Activated T-cell treated with anti-CD3 and anti-CD28 coated beads for 1 hour (primary cell): Measurements from ENCODE around the gene DAP.
"Not testable (repeated sequence)": the region's sequence is repeated elsewhere in the genome, so short reads cannot be mapped to it uniquely, and the experiment has no call there.

Experiments
- DNase-seq: peaks from one replicate; pipeline ENCODE4 v3.0.0-alpha.2; 2020; ENCODE audit warnings: low read depth

The DAP gene, protein sequence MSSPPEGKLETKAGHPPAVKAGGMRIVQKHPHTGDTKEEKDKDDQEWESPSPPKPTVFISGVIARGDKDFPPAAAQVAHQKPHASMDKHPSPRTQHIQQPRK

DNA sequence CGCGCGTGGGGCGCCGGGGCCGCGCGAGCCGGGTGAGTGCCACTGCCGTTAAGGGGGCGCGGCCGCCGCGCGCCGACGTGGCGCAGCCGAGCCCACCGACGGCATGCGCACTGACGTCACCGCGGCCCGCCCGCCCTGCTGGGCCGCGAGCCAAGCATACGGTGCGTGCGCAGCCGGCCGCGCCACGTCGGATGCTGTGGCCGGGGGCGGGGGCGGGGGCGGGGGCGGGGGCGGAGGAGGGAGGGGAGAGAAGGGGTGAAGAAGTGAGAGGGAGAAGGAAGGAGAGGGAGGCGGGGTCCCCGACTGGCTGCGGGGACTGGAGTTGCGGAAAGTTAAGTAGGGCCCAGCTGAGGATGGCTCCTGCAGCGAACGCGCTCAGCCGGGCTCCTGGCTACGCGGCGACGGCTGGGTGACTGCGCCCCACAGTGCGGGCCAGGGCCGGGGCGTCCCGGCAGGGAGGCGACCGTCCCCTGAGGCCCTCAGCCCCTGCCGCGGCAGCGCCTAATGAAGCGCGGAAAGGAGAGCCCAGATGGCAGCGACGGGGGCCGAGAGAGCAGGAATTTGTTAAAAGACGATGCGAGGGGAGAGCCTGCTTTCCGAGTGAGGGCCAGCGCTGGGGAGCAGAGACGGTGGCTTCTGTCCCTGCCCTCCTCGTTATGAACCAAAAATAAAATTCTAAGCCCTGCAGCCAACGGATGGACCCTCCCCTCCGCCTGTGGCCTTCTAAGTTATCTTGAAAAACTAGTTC, at the start of gene DAP:
DAP (minus strand) TSS at position 50 of the 748 bp plus-strand sequence. CDS start 166 bp downstream, outside the sequence.
- peak; percentile 85 for DNase-seq

DNA sequence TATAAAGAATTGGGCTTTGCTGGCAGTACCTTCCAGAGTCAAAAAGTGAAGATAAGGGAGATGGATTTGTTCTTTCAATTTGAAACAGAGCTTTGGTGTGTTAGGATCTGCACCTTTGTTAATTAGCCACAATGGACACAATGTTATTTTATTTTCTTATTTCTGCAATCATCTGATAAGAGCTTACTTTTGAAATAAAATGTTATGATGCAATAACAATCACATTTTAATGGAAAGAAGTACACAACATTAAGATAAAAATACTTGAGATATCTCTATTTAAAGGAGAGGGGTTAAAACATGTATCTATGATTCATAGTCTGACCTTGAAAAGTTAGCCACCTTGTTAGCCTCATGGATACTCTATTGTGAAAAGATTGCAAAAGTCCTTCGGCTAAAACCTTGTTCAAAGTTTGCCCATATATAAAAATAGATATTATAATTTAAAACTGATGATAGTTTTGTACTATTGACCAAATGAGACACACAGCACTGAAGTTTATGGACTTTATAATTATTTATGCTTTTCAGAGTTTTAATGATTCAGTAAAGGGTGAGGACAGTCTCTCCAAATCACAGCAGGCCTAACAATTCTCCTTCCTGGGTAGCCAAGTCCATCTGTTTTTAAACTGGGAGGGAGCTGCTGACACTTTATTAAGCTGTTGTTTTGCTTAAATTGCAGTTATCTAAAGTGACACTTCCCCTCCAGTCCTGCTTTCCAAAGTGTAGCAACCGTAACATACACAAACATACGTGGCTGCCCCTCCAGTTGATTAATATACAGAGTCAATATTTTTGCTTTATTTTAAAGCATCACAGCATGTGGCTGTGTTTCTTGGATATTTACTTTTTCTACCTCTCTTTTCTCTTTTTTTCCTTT, 47.6 kb upstream of the DAP start:
- no peak for DNase-seq

DNA sequence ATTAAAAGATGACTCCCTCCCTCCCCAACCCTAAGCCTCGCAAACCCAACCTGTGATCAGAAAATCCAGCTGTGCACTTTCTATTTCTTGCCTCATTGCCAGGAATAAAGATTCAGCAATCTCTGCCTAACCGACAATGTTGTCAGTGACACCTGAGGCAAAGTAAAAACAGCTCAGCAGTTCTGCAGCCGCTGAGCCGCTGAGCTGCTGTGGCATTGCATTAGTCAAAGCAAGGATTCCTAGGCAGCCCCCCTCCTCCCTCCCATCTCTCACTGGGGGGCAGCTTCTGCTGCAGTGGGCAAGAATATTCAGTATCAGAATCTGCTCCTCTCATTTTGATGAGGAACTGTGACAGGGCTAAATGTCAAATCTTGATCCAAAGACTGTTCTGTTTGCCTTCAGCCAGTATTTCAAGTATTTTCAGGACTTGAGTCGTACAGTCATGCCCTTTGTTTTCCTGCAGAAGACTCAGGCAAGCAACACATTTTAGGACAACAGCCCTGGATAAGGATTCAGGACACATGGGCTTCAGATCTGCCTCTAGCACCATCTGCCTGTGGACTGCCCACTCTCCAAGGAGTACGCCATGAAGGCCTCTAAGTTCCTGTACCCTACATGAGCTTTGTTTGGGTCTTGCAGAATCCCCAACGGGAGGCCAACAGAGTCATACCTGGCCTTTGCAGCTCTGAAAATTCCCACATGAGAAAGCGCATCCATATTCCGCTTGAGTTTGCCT, 41.1 kb upstream of the DAP start:
- DNase-seq = no peak

DNA sequence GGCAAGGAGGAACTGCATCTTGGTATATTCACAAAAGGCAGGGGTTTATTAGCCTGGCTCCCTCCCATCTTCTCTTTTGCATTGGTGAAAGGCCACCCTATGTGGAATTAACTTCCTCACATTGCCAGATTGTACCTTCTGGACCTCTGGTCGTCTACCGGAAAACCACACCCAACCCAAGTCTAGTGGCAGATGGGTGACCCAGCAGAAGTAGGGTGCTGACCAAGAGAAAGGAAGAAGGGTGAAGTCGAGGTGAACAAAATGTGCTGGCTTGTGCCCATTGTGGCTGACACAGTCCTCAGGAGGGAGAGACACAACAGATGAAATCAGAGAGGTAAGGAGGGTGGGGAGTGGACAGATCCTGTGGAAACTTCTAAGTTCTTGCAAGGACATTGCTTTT, 39.8 kb upstream of the DAP start:
- DNase-seq = no peak

DNA sequence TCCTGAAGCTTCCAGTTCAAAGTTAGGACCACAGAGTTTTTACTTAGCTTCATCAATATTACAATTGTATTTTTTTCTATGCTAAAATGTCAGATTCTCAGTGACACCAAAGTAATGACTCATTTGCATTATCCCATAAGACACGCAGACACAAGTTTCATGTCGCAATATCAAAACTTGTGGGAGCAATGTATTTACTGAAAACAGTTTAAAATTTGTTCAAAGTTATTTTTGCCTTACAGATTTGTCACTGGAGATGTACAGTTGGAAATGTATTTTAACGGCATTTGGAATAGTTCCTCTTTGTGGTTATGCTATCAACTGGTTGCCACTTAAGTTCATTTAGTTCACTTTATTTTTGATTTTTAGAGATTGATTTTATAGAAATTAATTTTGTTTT, 36.2 kb upstream of the DAP start:
- no peak for DNase-seq

DNA sequence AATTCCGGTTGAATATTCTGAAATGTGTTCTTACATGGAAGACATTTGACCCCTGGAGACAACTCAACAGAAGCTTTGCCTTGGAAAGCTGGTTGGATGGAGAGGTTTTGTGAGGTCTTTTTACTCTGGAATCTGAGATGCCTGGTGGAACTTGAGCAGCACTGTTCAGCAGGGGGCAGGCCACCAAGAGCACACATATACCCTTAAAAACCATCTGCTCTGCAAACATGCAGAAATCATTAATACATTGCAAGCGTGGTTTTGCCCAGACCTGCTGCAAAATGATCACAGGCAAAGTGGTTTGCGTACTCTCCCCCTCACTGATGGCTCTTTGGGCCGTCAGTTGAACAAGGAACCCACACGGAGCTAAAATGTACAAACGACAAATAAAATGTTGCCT, 32.8 kb upstream of the DAP start:
- DNase-seq = no peak

DNA sequence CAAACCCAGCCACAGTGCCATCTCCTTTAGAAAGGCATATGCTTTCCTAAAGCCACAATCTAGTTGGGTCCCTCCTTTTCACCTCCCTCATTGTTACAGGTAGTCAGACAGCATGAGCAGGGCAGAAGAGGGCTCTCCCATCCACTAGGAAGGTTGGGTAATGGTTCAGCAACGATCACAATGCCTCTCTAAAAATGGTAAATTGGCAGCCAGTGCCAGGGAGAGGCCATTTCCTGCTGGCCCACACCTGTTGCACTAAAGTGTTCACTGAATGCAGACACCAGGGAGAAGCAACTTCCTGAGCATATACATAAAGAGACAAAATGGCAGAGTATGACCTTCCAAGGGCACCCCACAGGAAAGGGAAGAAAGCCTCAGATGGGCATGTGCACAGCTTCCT, 31.3 kb upstream of the DAP start:
- no peak for DNase-seq

DNA sequence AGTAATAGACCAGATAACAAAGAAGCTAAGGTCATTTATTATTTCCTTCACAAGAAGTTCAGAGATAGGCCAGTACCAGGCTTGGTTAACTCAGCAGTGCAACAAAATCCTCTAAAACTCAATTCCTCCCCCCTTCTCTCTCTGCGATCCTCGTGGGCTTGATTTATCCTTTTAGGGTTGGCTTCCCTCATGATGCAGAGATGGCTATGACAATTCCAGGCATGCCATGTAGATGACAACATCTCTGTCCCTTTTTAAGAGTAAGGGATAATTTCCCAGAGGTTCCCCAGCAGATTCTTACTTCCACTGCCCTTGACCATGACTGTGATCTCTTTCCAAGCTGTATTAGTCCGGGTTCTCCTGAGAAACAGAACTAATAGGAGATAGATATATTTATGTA, 28.7 kb upstream of the DAP start:
- no peak for DNase-seq

DNA sequence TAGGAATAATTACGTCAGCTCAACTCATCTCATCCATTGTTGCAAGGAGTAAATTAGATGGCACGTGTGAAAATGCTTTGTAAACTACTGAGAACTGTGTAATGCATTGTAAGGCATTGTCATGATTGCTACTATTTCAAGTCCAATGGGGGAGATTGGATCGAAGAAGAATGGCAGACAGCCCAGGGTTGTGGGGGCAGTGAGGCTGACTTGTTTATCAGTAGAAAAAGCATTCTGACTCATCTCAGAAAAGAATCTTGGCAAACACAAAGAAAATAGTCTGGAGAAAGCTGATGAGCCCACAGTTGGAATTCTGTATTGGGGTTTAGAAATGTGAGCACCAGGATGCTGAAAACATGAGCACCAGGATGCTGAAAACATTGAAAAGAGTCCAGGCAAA, 28.0 kb upstream of the DAP start:
- no peak for DNase-seq

DNA sequence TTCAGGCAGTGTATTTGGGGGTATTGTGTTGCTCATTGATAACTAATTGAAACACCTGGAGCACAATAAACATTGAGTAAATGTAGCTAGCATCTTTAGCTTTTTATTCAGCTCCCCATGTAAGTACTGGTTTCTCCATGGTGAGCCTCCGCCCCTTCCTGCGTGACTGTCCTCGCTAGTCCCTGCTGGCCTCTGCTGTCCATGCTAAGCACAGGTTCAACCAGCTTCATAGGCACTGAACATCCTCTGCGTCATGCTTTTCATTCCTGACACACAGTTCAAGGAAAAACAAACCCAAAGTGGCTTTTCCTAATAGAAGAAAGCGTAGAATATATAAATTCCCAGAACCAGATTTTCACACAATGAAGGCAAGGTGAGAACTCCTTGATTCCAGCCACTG, 27.3 kb upstream of the DAP start:
- no peak for DNase-seq

DNA sequence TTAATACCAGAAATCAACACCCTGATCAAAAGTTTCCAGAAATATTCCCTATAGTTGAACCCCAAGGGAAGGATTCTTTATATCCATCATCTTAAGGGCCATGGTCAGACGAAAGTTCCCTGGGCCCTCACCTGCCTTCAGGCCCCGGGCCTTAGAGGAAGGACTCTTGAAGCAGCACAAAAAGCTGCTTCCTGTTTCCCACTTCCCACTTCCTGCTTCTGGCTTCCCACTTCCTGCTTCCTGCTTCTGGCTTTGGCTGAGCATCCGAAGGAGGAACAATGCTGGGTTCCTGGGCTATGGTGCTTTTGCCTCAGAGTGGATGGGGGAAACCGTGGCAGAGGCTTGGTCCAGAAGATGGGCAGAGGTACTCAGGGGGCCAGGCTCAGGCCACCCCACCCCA, 25.8 kb upstream of the DAP start:
- no peak for DNase-seq

DNA sequence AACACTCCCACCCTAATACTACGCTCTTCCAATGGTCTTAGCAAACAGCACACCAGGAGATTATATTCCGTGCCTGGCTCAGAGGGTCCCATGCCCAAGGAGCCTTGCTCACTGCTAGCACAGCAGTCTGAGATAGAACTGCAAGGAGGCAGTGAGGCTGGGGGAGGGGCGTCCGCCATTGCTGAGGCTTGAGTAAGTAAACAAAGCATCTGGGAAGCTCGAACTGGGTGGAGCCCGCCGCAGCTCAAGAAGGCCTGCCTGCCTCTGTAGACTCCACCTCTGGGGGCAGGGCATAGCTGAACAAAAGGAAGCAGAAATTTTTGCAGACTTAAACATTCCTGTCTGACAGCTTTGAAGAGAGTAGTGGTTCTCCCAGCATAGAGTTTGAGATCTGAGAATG, 19.2 kb upstream of the DAP start:
- not testable (repeated sequence) for DNase-seq

DNA sequence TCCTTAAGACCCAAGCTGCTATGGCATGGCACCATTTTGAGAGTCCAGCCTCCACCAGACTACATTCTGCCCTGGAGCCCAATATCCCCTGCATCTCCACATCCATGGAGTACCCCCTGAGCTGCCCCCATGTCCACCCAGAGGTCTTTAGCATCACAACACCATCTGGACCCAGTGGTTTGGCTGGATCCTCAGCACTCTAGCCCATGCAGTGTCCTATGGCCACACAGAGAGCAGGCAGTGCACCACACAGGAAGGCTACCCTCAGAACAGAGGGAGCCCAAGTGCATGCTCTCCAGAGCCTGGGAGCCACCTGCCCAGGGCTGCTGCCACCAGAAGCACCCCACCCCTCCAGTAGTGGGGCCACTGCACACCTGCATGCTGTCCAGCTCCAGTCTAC, 18.6 kb upstream of the DAP start:
- no peak for DNase-seq

DNA sequence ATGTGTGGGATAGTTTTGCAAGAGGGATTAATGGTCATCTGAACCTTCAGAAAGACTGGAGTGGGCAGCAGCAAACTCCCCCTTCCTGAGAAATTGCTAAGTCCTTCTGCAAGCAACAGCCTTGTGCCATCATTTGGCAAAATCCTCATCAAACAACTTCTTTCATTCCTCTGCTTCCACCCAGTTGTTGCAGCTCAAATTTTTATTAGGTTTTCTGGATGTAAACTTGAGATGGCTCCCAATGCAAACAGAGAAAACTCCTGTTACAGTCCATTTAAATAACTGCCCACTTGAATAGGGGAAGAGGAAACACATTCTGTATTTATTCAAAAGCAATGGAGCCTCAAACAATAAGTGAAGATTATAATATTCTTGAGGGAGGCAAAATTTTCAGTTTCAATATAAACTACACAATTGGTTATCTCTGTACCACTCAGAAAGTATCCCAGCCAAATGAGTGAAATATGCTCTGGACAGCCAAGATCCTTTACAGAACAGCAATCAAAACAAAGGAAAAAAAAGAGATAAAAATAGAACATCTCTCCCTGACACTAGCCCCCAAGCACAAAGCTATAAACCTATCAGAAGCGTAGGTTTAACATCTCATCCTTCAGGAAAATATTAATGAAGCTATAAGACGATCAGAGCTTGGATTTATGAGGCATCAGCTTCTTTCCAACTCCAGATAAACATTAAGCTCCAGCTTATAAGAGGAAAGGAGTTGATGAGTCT, 17.3 kb upstream of the DAP start:
- DNase-seq = no peak

DNA sequence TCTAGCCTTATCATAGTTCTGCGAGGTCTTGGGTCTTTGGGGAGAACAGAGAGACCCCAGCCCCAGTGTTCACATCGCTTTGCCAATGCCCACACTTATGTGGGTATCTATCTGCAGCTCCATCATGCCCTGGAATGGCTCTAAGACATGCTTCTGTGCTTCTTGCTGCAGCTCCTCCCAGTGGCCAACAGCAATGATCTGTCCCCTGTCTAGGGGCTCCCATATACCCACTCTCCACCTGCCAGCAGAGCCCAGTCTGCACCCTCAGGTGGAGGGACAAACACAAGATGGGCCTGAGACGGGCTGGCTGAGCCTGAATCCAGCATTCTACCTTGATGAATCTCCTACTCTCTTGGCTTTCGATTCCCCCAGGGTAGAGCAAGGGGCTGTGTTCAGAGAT, 14.6 kb upstream of the DAP start:
- DNase-seq = no peak

DNA sequence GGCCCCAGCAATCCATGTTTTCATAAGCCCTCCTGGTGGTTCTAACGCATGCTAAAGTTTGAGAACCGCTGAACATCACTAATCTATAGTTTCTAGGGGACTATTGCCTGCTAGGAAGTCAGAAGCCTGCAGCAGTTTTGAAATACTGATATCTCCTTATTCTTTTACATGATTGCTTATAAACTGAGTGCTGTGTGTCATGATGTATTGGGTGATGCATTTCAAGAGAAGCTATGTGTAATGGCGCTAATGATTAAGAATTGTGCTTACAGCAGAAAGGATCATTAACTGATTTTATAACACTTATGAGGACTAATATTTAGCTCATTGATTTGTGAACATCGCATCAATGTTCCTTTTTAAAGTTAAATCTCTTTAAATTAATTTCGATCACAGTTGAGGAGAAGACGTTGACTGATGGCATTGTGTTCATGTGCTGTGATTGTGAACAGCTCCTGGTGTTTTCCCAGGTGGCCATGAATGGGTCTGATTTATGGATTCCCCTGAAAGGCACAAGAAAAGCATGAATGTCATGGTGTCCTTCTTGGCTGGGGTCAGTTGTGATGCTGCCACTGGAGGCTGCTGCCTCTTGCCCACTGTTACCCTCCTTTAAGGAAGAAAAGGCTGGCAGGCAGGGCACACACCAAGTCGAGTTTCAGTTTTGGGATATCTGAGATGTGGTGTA, 12.0 kb upstream of the DAP start:
- no peak for DNase-seq

DNA sequence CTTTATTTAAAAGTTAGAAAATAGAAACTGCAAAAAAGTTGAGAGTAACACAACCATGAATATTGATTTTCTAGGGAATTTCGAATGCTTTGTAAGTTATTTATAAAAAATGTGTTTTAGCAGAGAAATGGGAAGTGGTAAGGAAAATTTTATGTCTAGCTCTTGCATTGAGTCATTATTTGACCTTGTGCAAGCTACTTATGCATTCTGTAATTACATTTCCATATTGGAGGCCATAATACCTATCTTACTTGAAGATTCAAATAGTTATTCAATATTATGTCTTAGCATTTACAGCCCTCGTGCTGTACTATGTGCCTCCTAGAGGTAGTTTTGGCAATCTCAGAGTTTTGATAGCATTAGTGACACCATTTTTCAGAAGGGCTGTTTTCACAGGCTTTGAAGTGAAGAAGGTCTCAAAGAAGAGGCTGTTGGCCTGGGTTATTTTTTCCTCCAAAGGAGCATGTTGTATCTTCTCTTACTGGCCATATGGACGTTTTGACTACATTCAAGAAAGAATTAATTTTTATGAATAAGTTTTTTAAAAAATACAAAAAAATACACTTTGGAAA, 7.4 kb upstream of the DAP start:
- DNase-seq = no peak

DNA sequence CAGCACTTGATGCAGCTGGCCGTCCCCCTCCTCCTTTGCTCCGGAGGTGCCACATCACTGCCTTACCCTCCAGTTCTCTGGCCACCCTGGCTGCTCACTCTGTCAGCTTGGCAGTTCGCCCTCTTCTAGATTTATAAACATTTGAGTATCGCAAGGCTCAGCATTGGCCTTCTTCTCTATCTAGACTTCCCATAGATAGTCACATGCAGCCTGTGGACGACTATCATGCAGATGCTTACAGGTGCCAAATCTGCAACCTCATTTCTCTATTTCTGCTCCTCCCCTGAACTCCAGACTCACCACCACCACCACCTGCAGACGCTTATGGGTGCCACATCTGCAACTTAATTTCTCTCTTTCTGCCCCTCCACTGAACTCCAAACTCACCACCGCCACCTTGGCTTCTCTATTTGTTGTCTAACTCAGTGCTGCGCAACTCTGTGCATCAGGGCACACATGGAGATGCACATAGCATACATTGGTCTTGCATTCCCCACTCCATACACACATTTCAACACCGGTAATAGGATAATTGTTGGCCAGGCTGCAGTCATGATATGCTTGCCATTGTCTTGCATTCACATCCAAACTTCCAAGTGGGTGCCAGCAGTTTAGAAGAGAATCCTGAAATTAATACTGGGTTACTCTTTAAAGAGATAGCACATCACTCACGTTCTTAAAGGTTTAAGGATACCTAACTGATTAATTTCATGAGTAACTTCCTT, 1.9 kb upstream of the DAP start:
- no peak for DNase-seq

DNA sequence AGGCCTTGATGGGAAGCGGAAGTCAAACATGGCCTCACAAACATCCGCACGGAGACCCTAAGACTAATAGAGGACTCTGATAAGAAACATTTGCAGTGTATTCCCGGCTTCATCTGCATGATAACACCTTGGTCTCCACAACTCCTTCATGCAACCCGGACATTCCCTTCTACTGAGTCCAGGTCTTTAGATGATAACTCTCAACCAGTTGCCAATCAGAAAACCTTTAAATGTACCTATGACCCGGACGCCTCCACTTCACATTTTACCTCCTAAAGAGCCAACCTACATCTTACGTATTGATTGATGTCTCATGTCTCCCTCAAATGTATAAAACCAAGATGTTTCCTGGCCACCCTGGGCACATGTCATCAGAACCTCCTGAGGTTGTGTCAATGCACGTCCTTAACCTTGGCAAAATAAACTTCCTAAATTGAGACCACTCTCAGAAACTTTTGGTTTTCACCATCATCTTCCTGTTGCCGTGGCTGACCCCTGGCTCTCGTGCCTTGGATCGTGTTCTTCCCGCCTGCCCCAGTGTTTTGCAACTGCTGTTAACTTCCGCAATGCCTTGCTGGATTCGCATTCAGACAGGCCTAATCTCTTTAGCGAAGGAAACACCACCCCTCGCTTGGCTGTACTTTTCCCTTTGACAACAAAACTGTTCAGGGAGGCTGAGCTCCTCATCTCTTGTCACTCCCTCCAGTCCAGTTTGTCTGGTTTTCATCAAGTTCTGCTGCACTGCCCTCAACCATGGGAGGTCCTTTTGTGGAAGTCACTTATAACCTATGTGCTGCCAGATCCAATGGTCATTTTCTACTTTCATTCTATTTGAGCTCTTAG, 1.1 kb upstream of the DAP start:
- DNase-seq = no peak

DNA sequence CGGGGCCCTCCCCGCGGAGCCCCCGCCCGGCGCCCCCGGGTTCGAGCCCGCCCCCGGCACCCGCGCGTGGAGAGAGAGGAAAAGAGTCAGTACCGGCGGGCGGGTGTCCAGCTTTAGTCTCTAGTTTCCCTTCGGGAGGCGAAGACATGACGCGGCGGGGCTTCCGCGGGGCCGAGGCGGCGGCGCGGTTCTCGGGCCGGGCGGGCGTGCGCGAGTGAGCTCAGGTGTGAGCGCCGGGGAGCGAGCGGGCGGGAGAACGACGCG, 181 bp downstream of the DAP start:
- DNase-seq = no peak
